Measurements from ENCODE around the gene ITGB1BP1.

ITGB1BP1 gene, protein sequence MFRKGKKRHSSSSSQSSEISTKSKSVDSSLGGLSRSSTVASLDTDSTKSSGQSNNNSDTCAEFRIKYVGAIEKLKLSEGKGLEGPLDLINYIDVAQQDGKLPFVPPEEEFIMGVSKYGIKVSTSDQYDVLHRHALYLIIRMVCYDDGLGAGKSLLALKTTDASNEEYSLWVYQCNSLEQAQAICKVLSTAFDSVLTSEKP

DNA sequence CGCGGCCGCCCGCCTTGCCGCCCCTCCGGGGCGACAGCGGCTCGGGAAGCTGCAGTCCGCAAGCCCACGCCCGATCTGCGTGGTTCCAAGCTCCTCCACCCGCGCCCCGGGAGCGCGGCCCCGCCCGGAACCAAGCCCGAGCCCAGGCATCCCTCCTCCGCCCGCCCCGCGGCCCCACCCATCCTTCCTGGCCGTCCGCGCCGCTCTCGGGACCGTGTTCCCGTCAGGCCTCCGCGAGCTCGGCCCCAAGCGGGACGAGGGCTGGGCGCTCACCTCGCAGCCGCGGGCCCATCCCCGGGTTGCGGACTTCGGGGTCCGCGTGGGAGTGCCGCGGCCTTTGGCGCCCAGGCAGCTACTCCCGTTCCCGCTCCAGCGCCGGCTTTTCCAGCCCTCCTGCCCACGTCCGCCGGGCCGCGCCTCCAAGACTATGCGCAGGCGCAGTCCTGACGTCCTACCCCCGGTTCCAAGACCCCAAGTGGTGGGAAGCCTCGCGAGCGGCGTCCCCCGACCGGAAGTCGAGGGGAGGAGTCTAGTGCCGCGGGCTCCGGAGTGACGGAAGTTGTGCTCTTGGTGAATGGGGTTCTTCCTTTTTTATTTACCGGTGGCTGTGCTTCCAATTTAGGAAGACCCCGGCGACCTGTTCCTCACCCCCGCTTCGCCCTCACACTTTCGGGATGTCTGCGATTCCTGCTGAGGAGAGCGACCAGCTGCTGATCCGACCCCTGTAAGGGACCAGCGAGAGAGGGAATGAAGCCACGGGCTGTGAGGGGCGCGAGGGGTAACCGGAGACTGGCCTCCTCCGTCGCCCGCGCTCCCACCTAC lies at the start of gene ITGB1BP1, which contains the start of gene CPSF3:
ITGB1BP1 (minus strand) TSS at position 429 of the 822 bp plus-strand sequence. CDS start 4,831 bp downstream, outside the sequence.
CPSF3 (plus strand) TSS at position 555 of the 822 bp plus-strand sequence; CDS start at position 675, 120 bp downstream.
- in situ Hi-C loops (cut with MboI; ENCODE audit: low sequenced_read_pairs, unreplicated experiment), result no loop called here
- TF ChIP-seq, protein P1, sequence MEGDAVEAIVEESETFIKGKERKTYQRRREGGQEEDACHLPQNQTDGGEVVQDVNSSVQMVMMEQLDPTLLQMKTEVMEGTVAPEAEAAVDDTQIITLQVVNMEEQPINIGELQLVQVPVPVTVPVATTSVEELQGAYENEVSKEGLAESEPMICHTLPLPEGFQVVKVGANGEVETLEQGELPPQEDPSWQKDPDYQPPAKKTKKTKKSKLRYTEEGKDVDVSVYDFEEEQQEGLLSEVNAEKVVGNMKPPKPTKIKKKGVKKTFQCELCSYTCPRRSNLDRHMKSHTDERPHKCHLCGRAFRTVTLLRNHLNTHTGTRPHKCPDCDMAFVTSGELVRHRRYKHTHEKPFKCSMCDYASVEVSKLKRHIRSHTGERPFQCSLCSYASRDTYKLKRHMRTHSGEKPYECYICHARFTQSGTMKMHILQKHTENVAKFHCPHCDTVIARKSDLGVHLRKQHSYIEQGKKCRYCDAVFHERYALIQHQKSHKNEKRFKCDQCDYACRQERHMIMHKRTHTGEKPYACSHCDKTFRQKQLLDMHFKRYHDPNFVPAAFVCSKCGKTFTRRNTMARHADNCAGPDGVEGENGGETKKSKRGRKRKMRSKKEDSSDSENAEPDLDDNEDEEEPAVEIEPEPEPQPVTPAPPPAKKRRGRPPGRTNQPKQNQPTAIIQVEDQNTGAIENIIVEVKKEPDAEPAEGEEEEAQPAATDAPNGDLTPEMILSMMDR (IDR thresholded peaks at IDR 0.05; ENCODE audit: borderline replicate concordance, control extremely low read depth, extremely low read depth, insufficient read depth, missing control alignments), result no peak
- peak; percentile 100 for DNase-seq (ENCODE audit: low spot score)

DNA sequence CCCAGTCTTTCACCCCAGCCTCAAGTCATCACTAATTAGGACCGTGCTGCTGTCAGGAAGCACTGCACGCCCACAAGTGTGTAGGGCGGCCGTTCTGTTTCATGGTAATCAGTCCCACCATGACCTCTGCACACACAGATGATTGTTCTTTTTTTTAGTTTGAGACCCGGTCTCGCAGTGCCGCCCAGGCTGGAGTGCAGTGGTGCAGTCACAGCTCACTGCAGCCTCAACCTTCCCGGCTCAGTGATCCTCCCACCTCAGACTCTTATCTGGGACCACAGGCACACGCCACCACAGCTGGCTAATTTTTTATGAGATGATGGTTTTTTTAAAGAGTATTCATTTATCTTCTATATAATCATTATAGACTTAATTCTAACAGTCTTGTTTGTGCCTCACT lies 49.2 kb upstream of the ITGB1BP1 start:
- TF ChIP-seq, protein P1 (IDR thresholded peaks at IDR 0.05; ENCODE audit: borderline replicate concordance, control extremely low read depth, extremely low read depth, insufficient read depth, missing control alignments), result no peak
- DNase-seq (ENCODE audit: low spot score), result no peak
- in situ Hi-C loops (cut with MboI; ENCODE audit: low sequenced_read_pairs, unreplicated experiment), result no loop called here

DNA sequence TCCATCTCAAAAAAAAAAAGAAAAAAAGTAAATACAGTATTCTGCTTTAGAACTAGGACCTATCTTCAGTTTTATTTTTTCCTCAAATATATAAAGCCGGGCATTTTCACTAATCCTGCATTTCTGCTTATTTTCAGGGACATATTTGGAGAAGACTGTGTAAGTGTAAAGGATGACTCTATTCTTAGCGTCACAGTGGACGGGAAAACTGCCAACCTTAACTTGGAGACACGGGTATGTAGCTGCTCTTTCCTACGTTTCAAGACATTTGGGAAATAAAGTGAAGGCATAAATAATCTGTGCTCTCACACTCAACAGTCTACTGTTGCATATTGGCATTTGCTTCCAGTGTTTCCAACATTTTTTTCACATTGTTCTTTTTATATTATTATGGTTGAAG lies 47.9 kb upstream of the ITGB1BP1 start:
- no peak for DNase-seq (ENCODE audit: low spot score)
- TF ChIP-seq, protein P1 (IDR thresholded peaks at IDR 0.05; ENCODE audit: borderline replicate concordance, control extremely low read depth, extremely low read depth, insufficient read depth, missing control alignments), result no peak
- in situ Hi-C loops (cut with MboI; ENCODE audit: low sequenced_read_pairs, unreplicated experiment), result no loop called here

DNA sequence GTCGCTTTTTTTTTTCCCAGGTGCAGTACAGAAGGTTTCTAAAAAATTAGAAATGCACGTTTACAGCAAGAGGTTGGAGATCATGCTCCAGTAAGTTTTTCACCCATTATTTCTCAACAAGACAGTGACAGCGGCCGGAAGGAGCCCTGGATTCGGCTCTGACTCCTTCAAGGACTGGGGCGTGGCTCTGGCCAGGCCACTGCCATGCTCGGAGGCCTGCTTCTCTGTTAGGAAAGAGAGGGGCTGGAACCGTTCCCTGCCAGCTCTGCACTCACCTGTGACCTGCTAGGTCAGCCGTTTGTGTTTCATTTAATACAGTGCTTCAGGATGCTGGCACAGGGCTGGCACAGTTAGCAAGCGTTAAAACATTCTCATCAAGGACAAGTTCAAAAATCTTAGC lies 44.4 kb upstream of the ITGB1BP1 start:
- TF ChIP-seq, protein P1 (IDR thresholded peaks at IDR 0.05; ENCODE audit: borderline replicate concordance, control extremely low read depth, extremely low read depth, insufficient read depth, missing control alignments), result no peak
- no peak for DNase-seq (ENCODE audit: low spot score)
- in situ Hi-C loops (cut with MboI; ENCODE audit: low sequenced_read_pairs, unreplicated experiment), result no loop called here

DNA sequence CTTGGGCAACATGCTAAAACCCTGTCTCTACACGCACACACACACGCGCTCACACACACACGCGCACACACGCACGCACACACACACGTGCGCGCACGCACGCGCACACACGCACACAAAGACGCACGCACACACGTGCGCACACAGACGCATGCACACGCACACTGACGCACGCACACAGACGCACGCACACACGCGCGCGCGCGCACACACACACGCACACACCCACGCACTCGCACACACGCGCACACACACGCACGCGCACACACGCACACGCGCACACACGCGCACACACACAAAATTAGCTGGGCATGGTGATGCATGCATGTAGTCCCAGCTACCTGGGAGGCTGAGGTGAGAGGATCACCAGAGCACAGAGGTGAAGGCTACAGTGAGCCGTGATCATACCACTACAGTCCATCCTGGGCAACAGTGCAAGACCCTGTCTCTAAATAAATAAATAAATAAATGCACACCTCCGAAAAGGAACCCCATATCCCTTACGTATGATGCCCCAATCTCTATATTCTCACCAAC lies 42.9 kb upstream of the ITGB1BP1 start:
- in situ Hi-C loops (cut with MboI; ENCODE audit: low sequenced_read_pairs, unreplicated experiment), result no loop called here
- DNase-seq (ENCODE audit: low spot score), result no peak
- TF ChIP-seq, protein P1 (IDR thresholded peaks at IDR 0.05; ENCODE audit: borderline replicate concordance, control extremely low read depth, extremely low read depth, insufficient read depth, missing control alignments), result no peak

DNA sequence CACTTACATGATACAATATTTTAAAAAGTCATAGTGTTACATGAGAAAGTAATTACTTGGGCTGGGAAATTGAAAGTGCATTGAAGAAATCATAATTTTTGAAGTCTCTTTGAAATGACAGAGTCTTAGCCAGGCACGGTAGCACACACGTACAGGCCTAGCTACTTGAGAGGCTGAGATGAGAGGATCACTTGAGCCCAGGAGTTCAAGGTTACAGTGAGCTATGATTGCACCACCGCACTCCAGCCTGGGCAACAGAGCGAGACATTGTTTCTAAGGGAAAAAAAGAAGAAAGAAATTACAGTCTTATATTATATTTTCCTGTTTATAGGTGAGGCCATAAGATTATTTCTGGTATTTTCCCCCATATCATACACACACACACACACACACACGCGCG lies 41.8 kb upstream of the ITGB1BP1 start:
- in situ Hi-C loops (cut with MboI; ENCODE audit: low sequenced_read_pairs, unreplicated experiment), result no loop called here
- DNase-seq (ENCODE audit: low spot score), result no peak
- TF ChIP-seq, protein P1 (IDR thresholded peaks at IDR 0.05; ENCODE audit: borderline replicate concordance, control extremely low read depth, extremely low read depth, insufficient read depth, missing control alignments), result no peak

Measured in GM13976 (cell line).